Measurements from ENCODE around the gene SNAPC4. TPM values are rescaled to one million over a fixed set of nuclear protein-coding genes. Genes with fewer than 3 reads are reported as not detected.

Gene SNAPC4, protein sequence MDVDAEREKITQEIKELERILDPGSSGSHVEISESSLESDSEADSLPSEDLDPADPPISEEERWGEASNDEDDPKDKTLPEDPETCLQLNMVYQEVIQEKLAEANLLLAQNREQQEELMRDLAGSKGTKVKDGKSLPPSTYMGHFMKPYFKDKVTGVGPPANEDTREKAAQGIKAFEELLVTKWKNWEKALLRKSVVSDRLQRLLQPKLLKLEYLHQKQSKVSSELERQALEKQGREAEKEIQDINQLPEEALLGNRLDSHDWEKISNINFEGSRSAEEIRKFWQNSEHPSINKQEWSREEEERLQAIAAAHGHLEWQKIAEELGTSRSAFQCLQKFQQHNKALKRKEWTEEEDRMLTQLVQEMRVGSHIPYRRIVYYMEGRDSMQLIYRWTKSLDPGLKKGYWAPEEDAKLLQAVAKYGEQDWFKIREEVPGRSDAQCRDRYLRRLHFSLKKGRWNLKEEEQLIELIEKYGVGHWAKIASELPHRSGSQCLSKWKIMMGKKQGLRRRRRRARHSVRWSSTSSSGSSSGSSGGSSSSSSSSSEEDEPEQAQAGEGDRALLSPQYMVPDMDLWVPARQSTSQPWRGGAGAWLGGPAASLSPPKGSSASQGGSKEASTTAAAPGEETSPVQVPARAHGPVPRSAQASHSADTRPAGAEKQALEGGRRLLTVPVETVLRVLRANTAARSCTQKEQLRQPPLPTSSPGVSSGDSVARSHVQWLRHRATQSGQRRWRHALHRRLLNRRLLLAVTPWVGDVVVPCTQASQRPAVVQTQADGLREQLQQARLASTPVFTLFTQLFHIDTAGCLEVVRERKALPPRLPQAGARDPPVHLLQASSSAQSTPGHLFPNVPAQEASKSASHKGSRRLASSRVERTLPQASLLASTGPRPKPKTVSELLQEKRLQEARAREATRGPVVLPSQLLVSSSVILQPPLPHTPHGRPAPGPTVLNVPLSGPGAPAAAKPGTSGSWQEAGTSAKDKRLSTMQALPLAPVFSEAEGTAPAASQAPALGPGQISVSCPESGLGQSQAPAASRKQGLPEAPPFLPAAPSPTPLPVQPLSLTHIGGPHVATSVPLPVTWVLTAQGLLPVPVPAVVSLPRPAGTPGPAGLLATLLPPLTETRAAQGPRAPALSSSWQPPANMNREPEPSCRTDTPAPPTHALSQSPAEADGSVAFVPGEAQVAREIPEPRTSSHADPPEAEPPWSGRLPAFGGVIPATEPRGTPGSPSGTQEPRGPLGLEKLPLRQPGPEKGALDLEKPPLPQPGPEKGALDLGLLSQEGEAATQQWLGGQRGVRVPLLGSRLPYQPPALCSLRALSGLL (N-terminal part only)
- total RNA-seq (2014; rRNA removed; shearing (Covaris generic)): 13.3 and 14.0 TPM in 2 replicates

DNA sequence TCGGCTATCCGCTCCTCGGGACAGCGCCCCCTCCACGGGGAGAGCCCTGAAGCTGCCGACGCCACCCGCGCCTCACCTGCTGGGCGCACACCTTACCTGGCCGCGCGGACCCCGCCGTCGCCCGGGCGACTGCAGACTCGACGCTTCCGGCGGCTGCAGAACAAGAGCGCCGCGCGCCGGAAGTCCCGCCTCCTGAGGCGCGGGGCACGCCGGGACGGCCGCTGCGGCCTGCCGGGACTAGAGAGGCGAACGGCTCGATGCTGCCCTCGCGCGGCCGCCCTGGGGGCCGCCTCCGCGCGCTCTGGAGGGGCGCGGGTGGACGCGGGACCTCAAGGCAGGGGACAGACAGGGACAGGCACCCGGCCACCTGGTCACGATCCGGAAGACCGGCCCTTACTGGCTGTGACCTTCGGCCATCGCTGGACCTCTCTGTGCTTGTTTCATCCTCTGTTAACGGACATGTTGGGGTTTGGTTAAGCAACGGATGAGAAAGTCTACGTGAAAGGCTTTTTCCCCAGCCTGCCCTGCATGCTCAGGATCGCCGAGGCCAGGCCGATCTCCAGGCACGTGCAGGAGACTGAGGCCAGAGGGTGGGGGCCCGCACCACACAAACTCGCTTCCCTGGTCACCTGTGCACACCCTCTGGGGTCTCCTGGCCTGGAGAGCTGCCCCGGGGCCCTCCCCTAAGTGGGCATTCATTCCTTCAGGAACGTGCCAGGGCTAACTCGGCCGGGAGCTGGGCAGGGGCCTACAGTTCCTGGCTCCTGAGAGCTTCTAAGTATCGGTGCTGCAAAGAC lies at the start of gene SNAPC4:
Gene SNAPC4, minus strand, starts transcription at position 133 of the 797 bp plus-strand sequence. CDS start 1,742 bp downstream, outside the sequence.
- H3K4me3 ChIP-seq (ENCODE audit: insufficient read depth, low read depth, low read length): peak within 1 kb of the TSS; percentile 86
- no peaks in the 10 kb centered on the region for H3K27me3 ChIP-seq (ENCODE audit: control insufficient read depth, insufficient read depth, low read length)
- peak; percentile 99 for DNase-seq
- peaks cover 40% of the 10 kb centered on the region for H3K36me3 ChIP-seq (replicated peaks; ENCODE audit: control insufficient read depth, insufficient read depth, low read length)

DNA sequence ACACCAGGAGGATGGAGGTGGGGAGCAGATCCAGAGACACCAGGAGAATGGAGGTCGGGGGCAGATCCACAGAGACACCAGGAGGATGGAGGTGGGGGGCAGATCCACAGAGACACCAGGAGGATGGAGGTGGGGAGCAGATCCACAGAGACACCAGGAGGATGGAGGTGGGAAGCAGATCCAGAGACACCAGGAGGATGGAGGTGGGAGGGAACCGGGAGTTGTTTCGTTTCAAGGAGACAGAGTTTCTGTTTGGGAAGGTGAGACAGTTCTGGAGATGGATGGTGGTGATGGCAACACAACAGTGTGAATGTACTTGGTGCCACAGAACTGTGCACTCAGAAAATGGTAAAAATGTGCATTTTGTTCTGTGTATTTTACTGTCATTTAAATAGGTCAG lies 48.7 kb upstream of the SNAPC4 start:
- peaks cover 49% of the 10 kb centered on the region for H3K36me3 ChIP-seq (replicated peaks; ENCODE audit: control insufficient read depth, insufficient read depth, low read length)
- DNase-seq: no peak
- H3K4me3 ChIP-seq (ENCODE audit: insufficient read depth, low read depth, low read length): no peak overlapping the region
- H3K27me3 ChIP-seq (ENCODE audit: control insufficient read depth, insufficient read depth, low read length): no peaks in the 10 kb centered on the region

DNA sequence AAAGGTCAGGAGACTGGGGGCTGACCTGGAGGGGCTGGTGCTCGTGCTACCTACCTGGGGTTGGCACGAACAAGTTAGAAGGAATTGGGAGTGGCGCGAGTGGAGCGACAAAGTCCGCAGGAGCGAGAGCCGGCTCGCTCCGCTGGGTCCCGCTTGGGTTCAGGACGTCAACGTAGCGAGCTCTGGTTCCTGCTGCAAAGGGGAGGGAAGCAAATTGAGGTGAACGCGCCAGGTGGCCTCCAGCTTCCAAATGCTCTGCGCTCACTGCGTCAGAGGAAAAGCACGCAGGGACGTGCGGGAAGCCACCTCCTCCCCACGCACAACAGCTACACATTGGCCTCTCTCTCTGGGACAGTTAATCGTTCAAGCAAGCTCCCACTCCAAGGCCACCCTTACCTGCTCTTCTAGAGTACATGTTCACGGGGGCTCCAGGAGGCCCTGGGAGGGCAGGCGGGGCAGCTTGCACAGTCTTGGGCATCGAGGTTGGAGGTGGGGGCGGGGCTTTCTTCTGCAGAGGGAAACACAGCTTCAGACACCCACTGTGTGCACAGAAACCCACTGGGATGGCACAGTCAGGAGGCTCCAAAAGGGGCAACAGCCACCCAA lies 47.3 kb upstream of the SNAPC4 start:
- H3K36me3 ChIP-seq (replicated peaks; ENCODE audit: control insufficient read depth, insufficient read depth, low read length): peaks cover 51% of the 10 kb centered on the region
- no peak overlapping the region for H3K4me3 ChIP-seq (ENCODE audit: insufficient read depth, low read depth, low read length)
- no peak for DNase-seq
- no peaks in the 10 kb centered on the region for H3K27me3 ChIP-seq (ENCODE audit: control insufficient read depth, insufficient read depth, low read length)

DNA sequence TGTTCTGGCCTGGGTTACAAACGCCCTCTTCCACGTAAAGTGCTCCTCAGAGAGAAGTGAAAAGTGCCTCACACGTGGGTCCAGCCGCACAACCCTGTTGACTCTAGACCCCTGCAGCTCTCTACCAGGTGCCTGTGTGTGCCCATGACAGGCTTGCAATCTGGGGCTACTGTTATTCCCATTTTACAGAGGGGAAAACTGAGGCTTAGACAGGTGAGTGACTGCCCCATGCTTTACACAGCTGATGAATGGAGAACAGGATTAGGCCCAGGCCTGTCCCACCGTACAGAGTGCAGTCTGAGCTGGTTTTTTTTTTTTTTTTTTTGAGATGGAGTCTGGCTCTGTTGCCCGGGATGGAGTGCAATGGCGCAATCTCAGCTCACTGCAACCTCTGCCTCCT lies 45.8 kb upstream of the SNAPC4 start:
- H3K36me3 ChIP-seq (replicated peaks; ENCODE audit: control insufficient read depth, insufficient read depth, low read length): peaks cover 58% of the 10 kb centered on the region
- no peak for DNase-seq
- no peaks in the 10 kb centered on the region for H3K27me3 ChIP-seq (ENCODE audit: control insufficient read depth, insufficient read depth, low read length)
- H3K4me3 ChIP-seq (ENCODE audit: insufficient read depth, low read depth, low read length): no peak overlapping the region

DNA sequence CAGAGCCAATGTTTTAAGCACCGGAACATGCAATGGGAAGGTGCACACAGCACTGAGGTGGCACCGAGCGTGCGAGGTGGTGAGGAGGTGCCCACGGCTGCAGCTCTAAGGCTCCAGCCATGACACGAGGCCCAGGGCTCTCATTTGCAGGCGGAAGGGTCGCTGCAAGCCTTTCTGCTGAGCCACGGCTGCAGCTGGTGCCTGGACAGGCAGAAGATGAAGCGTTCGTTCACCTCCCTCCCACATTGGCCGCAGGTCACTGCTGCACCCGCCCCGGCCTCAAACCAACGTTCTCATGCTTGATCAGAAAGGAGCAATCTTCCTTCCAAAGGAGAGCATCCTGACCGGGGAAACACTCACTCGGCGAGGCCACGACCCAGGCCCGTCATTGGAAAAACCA lies 44.1 kb upstream of the SNAPC4 start:
- Histone ChIP-seq H3K36me3 (replicated peaks; ENCODE audit: control insufficient read depth, insufficient read depth, low read length) (peaks cover 50% of the 10 kb centered on the region), H3K4me3 (ENCODE audit: insufficient read depth, low read depth, low read length) (no peak overlapping the region), H3K27me3 (ENCODE audit: control insufficient read depth, insufficient read depth, low read length) (no peaks in the 10 kb centered on the region)
- no peak for DNase-seq

DNA sequence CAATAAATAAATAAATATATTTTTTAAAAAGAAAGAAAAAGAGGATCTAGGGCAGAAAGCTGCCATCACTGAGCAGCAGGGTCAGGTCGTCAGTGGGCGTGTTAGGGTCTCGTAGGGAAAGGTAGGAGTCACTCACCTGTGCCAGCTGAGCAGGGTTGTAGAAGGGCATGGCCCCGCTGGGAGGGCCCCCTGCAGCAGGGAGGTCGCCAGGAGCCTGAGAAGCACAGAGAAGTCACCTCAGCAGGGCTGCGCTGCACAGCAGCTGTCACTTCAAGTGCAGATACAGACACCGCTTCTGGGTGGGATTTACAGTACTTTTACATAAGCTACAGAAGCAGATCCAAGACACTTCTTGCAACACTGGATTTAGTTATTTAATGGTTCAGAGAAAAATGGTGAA lies 43.7 kb upstream of the SNAPC4 start:
- Histone ChIP-seq H3K4me3 (ENCODE audit: insufficient read depth, low read depth, low read length) (no peak overlapping the region), H3K27me3 (ENCODE audit: control insufficient read depth, insufficient read depth, low read length) (no peaks in the 10 kb centered on the region; the same call in 1 of the 2 replicates), H3K36me3 (replicated peaks; ENCODE audit: control insufficient read depth, insufficient read depth, low read length) (peaks cover 46% of the 10 kb centered on the region)
- no peak for DNase-seq

DNA sequence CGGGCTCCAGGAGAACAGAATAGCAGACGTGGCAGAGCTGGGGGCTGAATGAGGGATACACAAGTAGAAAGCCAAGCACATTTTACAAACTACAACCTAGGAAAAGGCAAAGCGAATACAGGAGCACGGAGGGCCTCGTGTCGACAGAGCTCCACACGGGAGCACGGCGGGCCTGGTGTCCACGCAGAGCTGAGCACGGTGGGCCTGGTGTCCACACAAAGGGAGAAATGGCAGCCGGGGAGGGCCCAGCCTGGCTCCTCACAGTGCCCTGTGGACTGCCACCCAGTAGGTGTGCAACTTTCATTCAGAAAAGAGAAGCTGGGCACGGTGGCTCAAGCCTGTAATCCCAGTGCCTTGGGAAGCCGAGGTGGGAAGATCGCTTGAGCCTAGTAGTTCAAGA lies 43.1 kb upstream of the SNAPC4 start:
- no peak for DNase-seq
- Histone ChIP-seq H3K27me3 (ENCODE audit: control insufficient read depth, insufficient read depth, low read length) (peaks cover 3% of the 10 kb centered on the region; the same call in 1 of the 2 replicates), H3K4me3 (ENCODE audit: insufficient read depth, low read depth, low read length) (no peak overlapping the region), H3K36me3 (replicated peaks; ENCODE audit: control insufficient read depth, insufficient read depth, low read length) (peaks cover 45% of the 10 kb centered on the region)

DNA sequence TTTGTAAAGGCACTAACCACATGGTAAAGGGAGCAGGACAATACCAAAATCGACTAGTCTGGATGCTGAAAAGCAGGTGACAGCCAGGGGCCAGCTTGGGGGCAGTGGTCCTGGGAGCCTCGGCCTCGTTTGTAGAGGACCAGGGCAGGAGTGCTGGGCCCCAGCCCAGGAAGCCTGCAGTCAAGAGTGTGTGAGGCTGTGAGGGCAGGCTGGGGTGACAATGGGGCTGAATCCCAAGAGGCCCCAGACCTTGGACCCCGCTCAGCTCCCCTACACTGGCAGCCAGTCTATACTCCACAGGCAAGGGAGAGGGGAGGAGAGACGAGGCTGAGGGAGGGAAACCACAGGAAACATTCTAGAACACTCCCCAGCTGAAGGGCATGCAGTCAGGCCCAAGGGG lies 42.3 kb upstream of the SNAPC4 start:
- peaks cover 3% of the 10 kb centered on the region; the same call in 1 of the 2 replicates for H3K27me3 ChIP-seq (ENCODE audit: control insufficient read depth, insufficient read depth, low read length)
- H3K4me3 ChIP-seq (ENCODE audit: insufficient read depth, low read depth, low read length): no peak overlapping the region
- no peak for DNase-seq
- H3K36me3 ChIP-seq (replicated peaks; ENCODE audit: control insufficient read depth, insufficient read depth, low read length): peaks cover 41% of the 10 kb centered on the region

DNA sequence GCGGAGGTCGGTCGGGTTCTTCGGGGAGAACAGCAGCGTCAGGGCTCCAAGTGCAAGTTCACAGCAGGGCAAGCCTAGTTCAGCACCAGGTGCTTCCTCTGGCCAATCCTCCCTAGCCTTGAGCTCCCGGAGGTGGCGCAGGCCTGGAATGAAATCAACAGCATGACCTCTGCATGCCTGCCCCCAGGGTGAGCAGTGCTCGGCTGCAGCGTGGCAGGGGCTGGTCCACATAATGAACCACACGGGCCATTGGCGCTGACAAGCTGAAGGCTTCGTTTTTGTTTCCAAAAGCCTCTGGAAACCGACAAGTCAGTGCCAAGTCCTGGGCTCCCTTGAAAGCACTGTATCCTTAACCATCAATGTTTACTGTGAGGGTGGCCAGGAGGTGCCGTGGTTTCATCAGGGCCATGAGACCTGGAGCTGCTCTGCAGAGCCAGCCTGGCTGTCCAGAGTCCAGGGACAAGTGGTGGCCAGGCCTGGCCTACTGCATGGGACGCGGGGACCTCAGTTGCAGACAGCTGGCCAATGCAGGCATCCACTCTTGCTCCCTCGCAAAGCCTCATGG lies 41.8 kb upstream of the SNAPC4 start:
- no peak for DNase-seq
- peaks cover 3% of the 10 kb centered on the region; the same call in 1 of the 2 replicates for H3K27me3 ChIP-seq (ENCODE audit: control insufficient read depth, insufficient read depth, low read length)
- no peak overlapping the region for H3K4me3 ChIP-seq (ENCODE audit: insufficient read depth, low read depth, low read length)
- H3K36me3 ChIP-seq (replicated peaks; ENCODE audit: control insufficient read depth, insufficient read depth, low read length): peaks cover 36% of the 10 kb centered on the region

DNA sequence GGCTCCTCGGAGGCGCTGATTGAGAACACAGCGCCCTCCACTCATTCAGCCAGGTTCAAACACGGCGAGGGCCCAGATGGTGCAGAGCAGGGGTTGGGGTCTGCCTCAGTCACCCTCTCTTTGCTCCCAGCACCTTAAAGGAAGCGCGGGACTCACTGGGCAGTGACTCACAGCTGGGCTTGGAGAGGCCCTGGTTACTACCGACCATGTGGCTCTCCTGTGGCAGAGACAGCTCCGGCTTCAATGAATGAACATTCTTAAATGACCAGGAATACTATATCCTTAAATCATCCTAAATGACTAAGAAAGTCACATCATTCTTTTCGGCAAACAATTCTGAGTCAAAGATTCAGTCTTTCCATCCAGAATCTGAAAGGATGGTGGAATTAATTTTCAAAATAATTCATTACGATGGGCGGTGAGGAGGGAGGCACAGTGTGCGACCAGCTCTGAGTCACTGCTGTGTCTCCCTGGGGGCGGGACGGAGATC lies 41.3 kb upstream of the SNAPC4 start:
- no peak for DNase-seq
- Histone ChIP-seq H3K36me3 (replicated peaks; ENCODE audit: control insufficient read depth, insufficient read depth, low read length) (peaks cover 33% of the 10 kb centered on the region), H3K27me3 (ENCODE audit: control insufficient read depth, insufficient read depth, low read length) (peaks cover 3% of the 10 kb centered on the region; the same call in 1 of the 2 replicates), H3K4me3 (ENCODE audit: insufficient read depth, low read depth, low read length) (no peak overlapping the region)

DNA sequence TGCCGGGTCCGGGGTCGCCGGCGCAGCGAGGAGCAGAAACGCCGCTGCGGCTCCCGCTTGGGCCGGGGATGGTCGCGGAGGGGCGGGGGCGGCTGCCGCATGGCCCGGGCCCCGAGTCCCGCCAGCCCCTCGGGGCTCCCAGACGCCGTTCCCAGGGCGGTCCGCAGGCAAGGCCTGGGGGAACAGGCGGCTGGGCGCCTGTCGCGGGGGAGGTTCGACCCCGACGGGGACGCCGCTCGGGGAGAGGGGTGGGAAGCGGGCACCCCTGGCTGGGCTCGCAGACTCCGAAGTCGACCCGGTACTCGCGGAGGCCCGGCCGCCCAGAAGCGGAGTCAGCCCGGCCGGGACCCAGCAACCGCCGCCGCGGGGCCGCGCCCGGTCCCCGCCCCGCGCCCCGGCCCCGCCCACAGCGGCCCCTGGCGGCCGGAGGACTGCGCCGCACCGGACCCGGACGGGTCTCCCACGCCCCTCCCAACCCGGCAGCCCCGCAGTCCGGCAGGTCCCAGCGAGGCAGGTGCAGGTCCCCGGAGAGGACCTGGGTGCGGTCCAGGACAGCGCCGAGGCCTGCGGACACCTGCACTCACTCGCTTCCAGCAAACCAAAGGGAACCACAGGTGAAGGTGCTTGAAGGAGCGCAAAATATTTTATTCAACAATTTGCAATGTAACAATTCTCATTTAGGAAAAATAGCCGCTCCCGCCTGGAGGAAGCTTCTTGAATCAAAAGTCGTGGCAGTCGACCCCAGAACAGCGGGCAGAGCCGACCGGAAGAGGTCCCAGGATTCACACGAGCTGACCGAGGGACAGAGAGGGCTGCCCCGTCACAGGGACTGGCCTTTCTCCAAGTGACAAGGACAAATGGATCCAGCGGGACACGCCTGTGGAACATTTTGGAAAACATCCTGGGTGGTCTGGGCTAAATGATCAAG lies 39.8 kb upstream of the SNAPC4 start, which contains the start of gene INPP5E:
Gene INPP5E, minus strand, starts transcription at position 365 of the 928 bp plus-strand sequence. CDS start 426 bp downstream, outside the sequence.
- Histone ChIP-seq H3K27me3 (ENCODE audit: control insufficient read depth, insufficient read depth, low read length) (peaks cover 3% of the 10 kb centered on the region; the same call in 1 of the 2 replicates), H3K36me3 (replicated peaks; ENCODE audit: control insufficient read depth, insufficient read depth, low read length) (peaks cover 24% of the 10 kb centered on the region), H3K4me3 (ENCODE audit: insufficient read depth, low read depth, low read length) (peak within 1 kb of the TSS; percentile 71)
- peak; percentile 100 for DNase-seq

Data from H7 (cell line).